Keratinocyte (primary cell): ENCODE measurements around the gene AGPAT3. TPM values are rescaled to one million over a fixed set of nuclear protein-coding genes. Genes with fewer than 3 reads are reported as not detected.

Source experiments
- DNase-seq: peaks from one replicate; pipeline ENCODE4 v3.0.0-alpha.2; 2011; ENCODE audit warnings: low read depth, missing footprints, low spot score
- FAIRE-seq: peaks from 2 replicates; lab custom pipeline; 2011; peaks lifted over from hg19 to GRCh38; lab: Jason Lieb, UNC
- H2AFZ ChIP-seq: 2 replicates; pipeline ENCODE4 v1.6.0; 2012; ENCODE audit warnings: low read length, control low read depth, inconsistent platforms; ENCODE audit not compliant: control insufficient read depth
- H3K27ac ChIP-seq: 2 replicates; pipeline ENCODE4 v1.5.1; 2011; ENCODE audit warnings: low read length; ENCODE audit not compliant: control insufficient read depth, insufficient read depth
- H3K27me3 ChIP-seq: 3 replicates; pipeline ENCODE4 v1.6.0; 2011; ENCODE audit warnings: low read length; ENCODE audit not compliant: control insufficient read depth, insufficient read depth; ENCODE audit errors: extremely low read depth
- H3K36me3 ChIP-seq, 2 experiments: 2 replicates in 1 of 2; 3 replicates in 1 of 2; pipeline ENCODE4 v1.5.1; 2011; ENCODE audit warnings: low read length in 2 of 2, mild to moderate bottlenecking in 1 of 2; ENCODE audit not compliant: control insufficient read depth in 2 of 2, insufficient read depth in 2 of 2; ENCODE audit errors: extremely low read depth in 1 of 2
- H3K4me1 ChIP-seq: 3 replicates; pipeline ENCODE4 v1.5.1; 2011; ENCODE audit warnings: low read length; ENCODE audit not compliant: control insufficient read depth, insufficient read depth; ENCODE audit errors: extremely low read depth
- H3K4me2 ChIP-seq: 3 replicates; pipeline ENCODE4 v1.6.0; 2011; ENCODE audit warnings: low read depth, low read length; ENCODE audit not compliant: control insufficient read depth, insufficient read depth; ENCODE audit errors: extremely low read depth
- H3K4me3 ChIP-seq, 3 experiments: fragments of 200-600 bp in 1 of 3; sonication (generic) in 1 of 3; 2 replicates in 2 of 3; 3 replicates in 1 of 3; pipeline ENCODE4 v1.5.1; 2011 to 2016; ENCODE audit warnings: low read length in 3 of 3, mild to moderate bottlenecking in 3 of 3, control low read depth in 2 of 3, inconsistent platforms in 1 of 3, low read depth in 1 of 3, mixed read lengths in 1 of 3, mixed run types in 1 of 3, moderate library complexity in 1 of 3; ENCODE audit not compliant: control insufficient read depth in 2 of 3, insufficient read depth in 2 of 3; ENCODE audit errors: extremely low read depth in 1 of 3
- H3K79me2 ChIP-seq: 2 replicates; pipeline ENCODE4 v1.6.0; 2012; ENCODE audit warnings: low read length; ENCODE audit not compliant: control insufficient read depth, insufficient read depth
- H3K9ac ChIP-seq: 3 replicates; pipeline ENCODE4 v1.6.0; 2011; ENCODE audit warnings: low read length; ENCODE audit not compliant: control insufficient read depth, insufficient read depth; ENCODE audit errors: extremely low read depth
- H3K9me1 ChIP-seq: 3 replicates; pipeline ENCODE4 v1.6.0; 2011; ENCODE audit warnings: low read length; ENCODE audit not compliant: control insufficient read depth, insufficient read depth; ENCODE audit errors: extremely low read depth
- H3K9me3 ChIP-seq: 2 replicates; pipeline ENCODE4 v1.5.1; 2012; ENCODE audit warnings: low read depth, low read length; ENCODE audit not compliant: control insufficient read depth
- H4K20me1 ChIP-seq: 3 replicates; pipeline ENCODE4 v1.6.0; 2011; ENCODE audit warnings: low read length; ENCODE audit not compliant: control insufficient read depth, insufficient read depth; ENCODE audit errors: extremely low read depth
- EZH2 ChIP-seq: IDR thresholded peaks from one replicate; pipeline ENCODE4 v1.6.1; 2012; ENCODE audit warnings: inconsistent platforms, mild to moderate bottlenecking, low read length, moderate library complexity
- dilution Hi-C: fragments of 300-500 bp; cut with MboI; formaldehyde crosslinking; loops from one replicate; pipeline ENCODE4 v1.7.0; 2020; ENCODE audit warnings: low sequenced_read_pairs; ENCODE audit not compliant: extremely low pct_ligation_motif_present
- polyA plus RNA-seq, 5 experiments: library from polyadenylated mRNA; depleted of rRNA in 3 of 5; stranded (reverse) in 3 of 5; stranded (forward) in 1 of 5; unstranded in 1 of 5; fragments of >200 nt; gene quantifications; 1 replicate in 1 of 5; 2 replicates in 3 of 5; 3 replicates in 1 of 5; pipeline versions ENCODE4 v1.2.1 to v1.2.3, GENCODE V29; 2011 to 2012; ENCODE audit warnings: missing spikeins in 2 of 5, low read depth in 1 of 5, low replicate concordance in 1 of 5
- TF ChIP-seq, protein P1 (sequence below), 3 experiments: IDR thresholded peaks in 1 of 3; conservative IDR thresholded peaks in 1 of 3; optimal IDR thresholded peaks in 1 of 3; 2 replicates in 2 of 3; 3 replicates in 1 of 3; pipeline versions ENCODE3 to v1.5.1; 2011; ENCODE audit warnings: low read length in 3 of 3, mild to moderate bottlenecking in 3 of 3, moderate library complexity in 2 of 3, control low read depth in 1 of 3, inconsistent platforms in 1 of 3; ENCODE audit not compliant: insufficient read depth in 2 of 3; ENCODE audit errors: extremely low read depth in 1 of 3

AGPAT3 gene
- polyA plus RNA-seq, 1 donor (not counting 4 experiments of a cell fraction or from before 2014, with no cell fraction given) = 21.7 TPM

GRCh38 chr21:43982489-43983078 lies 117.6 kb downstream of the AGPAT3 start:
- no peak overlapping the region for H3K4me3 ChIP-seq
- H3K4me2 ChIP-seq = no peak overlapping the region
- H3K27me3 ChIP-seq = peaks cover 4% of the 10 kb centered on the region
- no peak overlapping the region for H3K9ac ChIP-seq
- H2AFZ ChIP-seq = no peak overlapping the region
- TF ChIP-seq, protein P1, sequence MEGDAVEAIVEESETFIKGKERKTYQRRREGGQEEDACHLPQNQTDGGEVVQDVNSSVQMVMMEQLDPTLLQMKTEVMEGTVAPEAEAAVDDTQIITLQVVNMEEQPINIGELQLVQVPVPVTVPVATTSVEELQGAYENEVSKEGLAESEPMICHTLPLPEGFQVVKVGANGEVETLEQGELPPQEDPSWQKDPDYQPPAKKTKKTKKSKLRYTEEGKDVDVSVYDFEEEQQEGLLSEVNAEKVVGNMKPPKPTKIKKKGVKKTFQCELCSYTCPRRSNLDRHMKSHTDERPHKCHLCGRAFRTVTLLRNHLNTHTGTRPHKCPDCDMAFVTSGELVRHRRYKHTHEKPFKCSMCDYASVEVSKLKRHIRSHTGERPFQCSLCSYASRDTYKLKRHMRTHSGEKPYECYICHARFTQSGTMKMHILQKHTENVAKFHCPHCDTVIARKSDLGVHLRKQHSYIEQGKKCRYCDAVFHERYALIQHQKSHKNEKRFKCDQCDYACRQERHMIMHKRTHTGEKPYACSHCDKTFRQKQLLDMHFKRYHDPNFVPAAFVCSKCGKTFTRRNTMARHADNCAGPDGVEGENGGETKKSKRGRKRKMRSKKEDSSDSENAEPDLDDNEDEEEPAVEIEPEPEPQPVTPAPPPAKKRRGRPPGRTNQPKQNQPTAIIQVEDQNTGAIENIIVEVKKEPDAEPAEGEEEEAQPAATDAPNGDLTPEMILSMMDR (optimal IDR thresholded peaks at IDR 0.05 in 1 of 3, IDR thresholded peaks at IDR 0.05 in 1 of 3, conservative IDR thresholded peaks at IDR 0.05 in 1 of 3; ENCODE audit: extremely low read depth in 1 of 3, insufficient read depth in 2 of 3, low read length in 3 of 3) = no peak
- no peak for TF ChIP-seq EZH2
- H3K36me3 ChIP-seq = peaks cover 0 to 8% of the 10 kb centered on the region in 2 experiments
- no peaks in the 10 kb centered on the region for H3K9me1 ChIP-seq
- H4K20me1 ChIP-seq = no peaks in the 10 kb centered on the region
- H3K4me1 ChIP-seq = no peaks in the 10 kb centered on the region
- FAIRE-seq (no peak), DNase-seq (no peak)
- dilution Hi-C loops = no loop called here
- no peaks in the 10 kb centered on the region for H3K9me3 ChIP-seq
- H3K79me2 ChIP-seq = no peaks in the 10 kb centered on the region
- no peak overlapping the region for H3K27ac ChIP-seq

DNA sequence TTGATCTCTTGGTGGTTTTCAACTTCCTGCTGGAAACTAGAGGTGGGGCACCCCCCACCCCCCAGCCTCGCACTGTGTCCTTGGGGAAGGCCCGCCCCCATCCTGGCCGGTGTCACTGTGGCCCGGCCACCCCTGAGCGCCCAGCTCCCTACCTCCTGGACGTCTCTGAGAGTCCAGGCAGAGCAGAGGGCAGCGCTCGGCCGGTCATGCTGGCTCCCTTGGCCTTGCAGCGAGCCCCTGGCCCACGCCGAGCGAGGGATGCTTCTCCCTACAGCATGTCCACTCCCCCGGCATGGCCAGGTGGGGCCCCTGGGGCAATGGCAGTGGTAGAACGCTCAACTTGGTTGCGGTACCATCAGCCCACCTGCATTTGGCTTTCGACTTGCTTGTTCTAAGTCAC lies 118.4 kb downstream of the AGPAT3 start:
- no peak overlapping the region for H3K9ac ChIP-seq

More for the DNA sequence above, 118.4 kb downstream of the AGPAT3 start:
- FAIRE-seq (no peak), DNase-seq (no peak)
- Histone ChIP-seq H3K79me2 (no peaks in the 10 kb centered on the region), H3K36me3 (peaks cover 0 to 8% of the 10 kb centered on the region in 2 experiments), H3K9me3 (no peaks in the 10 kb centered on the region), H3K4me1 (no peaks in the 10 kb centered on the region), H3K4me3 (no peak overlapping the region), H4K20me1 (no peaks in the 10 kb centered on the region), H3K27ac (no peak overlapping the region), H3K27me3 (peaks cover 9% of the 10 kb centered on the region), H2AFZ (no peak overlapping the region), H3K9me1 (no peaks in the 10 kb centered on the region), H3K4me2 (no peak overlapping the region)
- dilution Hi-C loops = no loop called here
- no peak for TF ChIP-seq EZH2
- TF ChIP-seq, protein P1 (optimal IDR thresholded peaks at IDR 0.05 in 1 of 3, IDR thresholded peaks at IDR 0.05 in 1 of 3, conservative IDR thresholded peaks at IDR 0.05 in 1 of 3; ENCODE audit: extremely low read depth in 1 of 3, insufficient read depth in 2 of 3, low read length in 3 of 3) = no peak
